ENCODE results near the gene ARHGAP25.

The ARHGAP25 gene

GRCh38 chr2:68726608-68727367 lies 7.8 kb upstream of the ARHGAP25 start:
- TF ChIP-seq POLR2A (IDR thresholded peaks at IDR 0.05; ENCODE audit: low read length), result no peak
- no peak for TF ChIP-seq GATA1 (IDR thresholded peaks at IDR 0.05; ENCODE audit: low read depth, low read length)
- DNase-seq, result no peak

GRCh38 chr2:68727683-68728375 lies 6.8 kb upstream of the ARHGAP25 start:
- no peak for DNase-seq
- TF ChIP-seq GATA1 (IDR thresholded peaks at IDR 0.05; ENCODE audit: low read depth, low read length), result no peak
- TF ChIP-seq POLR2A (IDR thresholded peaks at IDR 0.05; ENCODE audit: low read length), result no peak

DNA sequence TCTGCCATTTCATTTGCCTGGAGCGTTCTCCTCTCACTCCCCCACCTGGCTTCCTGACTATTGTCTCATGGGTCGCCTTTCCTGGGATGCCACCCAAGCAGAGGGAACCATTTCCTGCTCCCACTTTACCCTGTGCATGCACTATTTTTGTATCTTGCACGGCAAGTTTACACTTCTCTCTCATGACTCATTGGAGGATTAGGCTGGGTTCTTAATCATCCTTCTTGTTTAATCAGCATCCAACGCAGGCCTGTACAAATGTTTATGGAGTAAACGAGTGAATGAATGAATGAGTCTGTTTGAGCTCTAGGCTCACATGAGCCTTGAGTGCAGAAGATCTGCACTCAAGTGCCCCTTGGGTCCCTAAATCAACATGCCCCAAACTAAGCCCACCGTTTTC lies 3.8 kb upstream of the ARHGAP25 start:
- no peak for TF ChIP-seq POLR2A (IDR thresholded peaks at IDR 0.05; ENCODE audit: low read length)
- TF ChIP-seq GATA1 (IDR thresholded peaks at IDR 0.05; ENCODE audit: low read depth, low read length), result no peak
- no peak for DNase-seq

DNA sequence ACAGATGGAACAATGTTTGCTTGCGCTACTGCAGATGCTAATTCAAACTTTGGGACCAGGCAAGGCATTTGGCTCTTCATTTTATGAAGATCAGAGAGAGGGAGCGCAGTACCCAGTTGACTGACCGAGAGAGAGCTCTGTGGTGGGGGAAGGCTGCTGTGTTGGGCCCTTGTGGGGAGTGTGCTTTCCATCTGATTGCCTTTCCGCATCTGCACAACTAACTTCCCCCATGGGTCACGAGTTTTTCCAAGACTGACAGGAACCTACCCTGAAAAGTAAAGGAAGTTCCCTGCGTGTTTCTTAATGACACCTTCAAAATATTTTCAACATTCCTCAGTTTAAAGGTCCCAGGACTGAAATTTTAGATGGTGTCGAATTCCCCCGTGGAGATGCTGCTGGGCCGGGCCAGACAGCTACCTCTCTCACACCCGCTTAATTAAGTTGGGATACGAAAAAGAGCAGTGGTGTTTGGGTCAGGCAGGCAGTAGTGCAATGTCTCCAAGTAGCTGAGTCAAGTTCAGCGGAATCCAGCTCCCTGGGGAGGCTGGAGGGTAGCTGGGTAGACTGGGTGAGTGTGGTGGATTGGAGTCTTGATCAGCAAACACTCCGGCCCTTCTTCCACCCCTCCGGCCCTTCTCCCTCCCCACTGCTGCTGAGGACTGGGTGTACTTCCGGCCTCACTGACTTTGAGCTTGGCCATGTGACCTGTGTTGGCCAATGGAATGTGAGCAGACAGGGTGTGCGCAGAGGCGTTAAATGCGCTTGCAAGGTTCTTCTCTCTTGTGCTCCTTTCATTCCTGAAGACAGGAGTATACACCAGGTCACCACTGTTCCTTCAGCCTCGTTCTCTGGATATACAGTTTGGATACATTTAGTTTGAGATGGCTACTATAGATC lies 2.3 kb upstream of the ARHGAP25 start:
- TF ChIP-seq GATA1 (IDR thresholded peaks at IDR 0.05; ENCODE audit: low read depth, low read length) (no peak), POLR2A (IDR thresholded peaks at IDR 0.05; ENCODE audit: low read length) (no peak)
- DNase-seq, result no peak

GRCh38 chr2:68733365-68733764 lies 1.2 kb upstream of the ARHGAP25 start:
- DNase-seq, result no peak
- TF ChIP-seq POLR2A (IDR thresholded peaks at IDR 0.05; ENCODE audit: low read length), result no peak
- TF ChIP-seq GATA1 (IDR thresholded peaks at IDR 0.05; ENCODE audit: low read depth, low read length), result no peak

DNA sequence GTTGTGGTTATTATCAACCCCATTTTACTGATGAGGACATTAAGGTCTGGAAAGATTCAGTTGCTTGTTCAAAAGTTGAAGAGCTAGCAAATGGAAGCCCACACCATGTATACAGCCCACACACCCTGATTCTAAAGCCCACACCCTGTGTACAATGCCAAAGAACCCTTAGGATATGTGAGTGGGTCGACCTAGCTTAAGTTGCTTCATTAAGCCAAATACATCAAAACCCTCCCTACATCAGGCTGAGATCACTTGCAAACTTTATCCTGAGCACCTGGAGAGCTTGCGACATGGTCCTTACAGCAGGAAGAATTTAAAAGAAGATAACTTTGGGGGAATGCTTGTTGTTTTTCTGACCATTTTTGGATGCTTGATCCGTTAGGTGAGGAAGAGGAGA lies 435 bp upstream of the ARHGAP25 start:
- DNase-seq, result no peak
- TF ChIP-seq GATA1 (IDR thresholded peaks at IDR 0.05; ENCODE audit: low read depth, low read length), result no peak
- no peak for TF ChIP-seq POLR2A (IDR thresholded peaks at IDR 0.05; ENCODE audit: low read length)

DNA sequence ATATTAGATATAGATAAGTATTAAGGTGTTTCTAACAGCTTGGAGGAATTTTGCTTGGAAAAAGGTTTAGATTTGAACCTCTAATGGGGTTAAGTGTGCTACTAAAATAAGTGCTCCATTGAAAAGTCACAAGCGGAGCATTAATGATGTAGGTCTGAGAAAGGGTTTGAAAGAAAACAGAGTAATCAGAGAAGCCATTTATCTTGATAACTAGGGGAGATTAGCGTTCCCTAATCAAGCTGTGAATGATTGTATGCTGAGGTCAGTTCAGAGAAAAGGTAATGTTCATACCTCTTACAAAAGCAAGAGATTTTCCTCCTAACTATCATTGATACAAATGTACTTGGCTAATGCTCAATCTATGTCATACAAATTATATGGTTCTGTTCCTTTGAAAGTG lies 1.5 kb downstream of the ARHGAP25 start:
- DNase-seq, result no peak
- TF ChIP-seq POLR2A (IDR thresholded peaks at IDR 0.05; ENCODE audit: low read length) (no peak), GATA1 (IDR thresholded peaks at IDR 0.05; ENCODE audit: low read depth, low read length) (no peak)

GRCh38 chr2:68737711-68738110 lies 3.1 kb downstream of the ARHGAP25 start:
- no peak for DNase-seq
- TF ChIP-seq GATA1 (IDR thresholded peaks at IDR 0.05; ENCODE audit: low read depth, low read length), result no peak
- no peak for TF ChIP-seq POLR2A (IDR thresholded peaks at IDR 0.05; ENCODE audit: low read length)

DNA sequence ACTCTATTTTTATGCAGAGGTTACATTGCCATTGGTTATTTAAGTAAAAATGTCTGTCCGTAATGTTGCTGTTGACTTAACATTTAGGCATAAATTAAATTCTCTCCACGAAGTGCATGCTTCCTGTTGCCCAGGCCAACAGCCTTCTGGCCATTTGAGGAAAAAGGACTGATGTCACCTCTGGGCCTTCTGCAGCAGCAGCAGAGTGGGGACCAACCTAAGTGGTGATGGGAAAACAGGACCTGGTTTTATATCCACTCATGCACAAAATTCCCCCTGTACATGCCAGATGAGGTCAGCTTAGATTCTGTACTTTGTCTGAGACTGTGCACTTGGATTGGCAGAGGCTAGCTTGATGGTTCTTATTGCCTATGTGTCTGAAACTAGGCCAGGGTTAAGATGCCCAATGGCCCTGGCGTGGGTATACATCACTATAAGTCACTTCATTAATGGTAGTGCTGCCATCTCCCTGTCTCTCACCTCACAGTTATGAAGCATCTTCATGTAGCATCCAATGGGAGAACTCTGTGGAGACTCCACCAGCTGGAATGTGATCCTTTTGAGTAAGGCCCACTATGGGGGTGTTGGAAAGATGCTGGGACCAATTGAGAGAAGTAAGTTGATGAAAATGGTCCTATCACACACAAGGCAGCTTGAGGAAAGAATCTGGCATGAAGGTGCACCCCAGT lies 4.4 kb downstream of the ARHGAP25 start:
- DNase-seq, result no peak
- TF ChIP-seq POLR2A (IDR thresholded peaks at IDR 0.05; ENCODE audit: low read length) (no peak), GATA1 (IDR thresholded peaks at IDR 0.05; ENCODE audit: low read depth, low read length) (no peak)

- no peak for DNase-seq
- TF ChIP-seq POLR2A (IDR thresholded peaks at IDR 0.05; ENCODE audit: low read length) (no peak), GATA1 (IDR thresholded peaks at IDR 0.05; ENCODE audit: low read depth, low read length) (no peak)
These were observed 5.2 kb downstream of the ARHGAP25 start for GRCh38 chr2:68739595-68740399.

GRCh38 chr2:68740400-68740914 lies 5.8 kb downstream of the ARHGAP25 start:
- no peak for TF ChIP-seq GATA1 (IDR thresholded peaks at IDR 0.05; ENCODE audit: low read depth, low read length)
- TF ChIP-seq POLR2A (IDR thresholded peaks at IDR 0.05; ENCODE audit: low read length), result no peak
- DNase-seq, result no peak

DNA sequence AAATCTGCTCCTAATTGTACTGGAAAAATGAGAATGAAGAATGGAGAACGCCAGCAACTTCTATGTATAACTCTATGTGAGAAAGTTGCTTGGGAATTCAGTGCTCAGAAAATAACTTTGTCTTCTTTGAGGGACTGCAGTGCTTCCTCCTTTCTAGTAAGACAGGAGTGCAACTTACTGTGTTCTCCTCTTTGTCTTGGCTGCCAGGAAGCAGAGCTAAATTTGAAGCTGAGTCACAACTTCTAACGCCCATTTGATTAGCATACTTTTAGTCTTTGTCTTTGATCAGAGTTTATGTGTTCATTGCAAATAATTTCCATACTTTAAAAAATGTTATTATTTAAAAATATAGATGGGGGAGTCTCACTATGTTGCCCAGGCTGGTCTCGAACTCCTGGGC lies 6.6 kb downstream of the ARHGAP25 start:
- no peak for DNase-seq
- no peak for TF ChIP-seq GATA1 (IDR thresholded peaks at IDR 0.05; ENCODE audit: low read depth, low read length)
- no peak for TF ChIP-seq POLR2A (IDR thresholded peaks at IDR 0.05; ENCODE audit: low read length)

Data from erythroblast (primary cell).